Trophoblast cell (in vitro differentiated cells and primary cell): ENCODE results near the gene TMUB2.

ENCODE experiments used
- DNase-seq, 2 donors: peaks; one replicate each; pipeline ENCODE4 v3.0.0-alpha.2; 2016
- H2AFZ ChIP-seq: 2 replicates; pipeline ENCODE4 v1.6.1; 2013; ENCODE audit warnings: low read length, moderate library complexity, mild to moderate bottlenecking; ENCODE audit not compliant: insufficient read depth, poor library complexity
- H2AK5ac ChIP-seq: 2 replicates; pipeline ENCODE4 v1.6.1; 2013; ENCODE audit warnings: mild to moderate bottlenecking, low read length
- H2BK120ac ChIP-seq: 2 replicates; pipeline ENCODE4 v1.6.1; 2013; ENCODE audit warnings: low read length, mild to moderate bottlenecking, moderate library complexity; ENCODE audit not compliant: insufficient read depth, poor library complexity
- H2BK12ac ChIP-seq: 2 replicates; pipeline ENCODE4 v1.6.1; 2013; ENCODE audit warnings: mild to moderate bottlenecking, low read length, moderate library complexity
- H2BK5ac ChIP-seq: 2 replicates; pipeline ENCODE4 v1.6.1; 2013; ENCODE audit warnings: low read length, low read depth, moderate library complexity, mild to moderate bottlenecking; ENCODE audit not compliant: poor library complexity
- H3K14ac ChIP-seq: 2 replicates; pipeline ENCODE4 v1.6.1; 2013; ENCODE audit warnings: mild to moderate bottlenecking, low read length
- H3K18ac ChIP-seq: 2 replicates; pipeline ENCODE4 v1.6.1; 2013; ENCODE audit warnings: mild to moderate bottlenecking, low read length
- H3K23ac ChIP-seq: 2 replicates; pipeline ENCODE4 v1.6.1; 2013; ENCODE audit warnings: low read length
- H3K27ac ChIP-seq: 2 replicates; pipeline ENCODE4 v1.5.1; 2013; ENCODE audit warnings: low read depth, mild to moderate bottlenecking, inconsistent platforms, low read length, moderate library complexity
- H3K27me3 ChIP-seq: 2 replicates; pipeline ENCODE4 v1.6.1; 2013; ENCODE audit warnings: inconsistent platforms, mild to moderate bottlenecking, low read length, moderate library complexity; ENCODE audit not compliant: insufficient read depth
- H3K36me3 ChIP-seq, 2 experiments: 1 replicate in 1 of 2; 2 replicates in 1 of 2; pipeline ENCODE4 v1.6.1; 2013; ENCODE audit warnings: low read length in 2 of 2, mild to moderate bottlenecking in 2 of 2, moderate library complexity in 1 of 2; ENCODE audit not compliant: insufficient read depth in 2 of 2, control insufficient read depth in 1 of 2
- H3K4ac ChIP-seq: 2 replicates; pipeline ENCODE4 v1.6.1; 2013; ENCODE audit warnings: low read depth, mild to moderate bottlenecking, low read length, moderate library complexity
- H3K4me1 ChIP-seq, 2 experiments: 1 replicate in 1 of 2; 2 replicates in 1 of 2; pipeline ENCODE4 v1.6.1; 2013; ENCODE audit warnings: low read length in 2 of 2, mild to moderate bottlenecking in 2 of 2, moderate library complexity in 1 of 2; ENCODE audit not compliant: insufficient read depth in 2 of 2, control insufficient read depth in 1 of 2
- H3K4me2 ChIP-seq: 2 replicates; pipeline ENCODE4 v1.6.1; 2013; ENCODE audit warnings: inconsistent platforms, mild to moderate bottlenecking, low read length, moderate library complexity
- H3K4me3 ChIP-seq: 2 replicates; pipeline ENCODE4 v1.5.1; 2013; ENCODE audit warnings: mild to moderate bottlenecking, low read depth, low read length, inconsistent platforms
- H3K79me1 ChIP-seq: one replicate; pipeline ENCODE4 v1.6.1; 2013; ENCODE audit warnings: low read length
- H3K79me2 ChIP-seq: 2 replicates; pipeline ENCODE4 v1.6.1; 2013; ENCODE audit warnings: low read length, mild to moderate bottlenecking; ENCODE audit not compliant: control insufficient read depth, insufficient read depth, poor library complexity
- H3K9ac ChIP-seq: 2 replicates; pipeline ENCODE4 v1.6.1; 2013; ENCODE audit warnings: mild to moderate bottlenecking, low read length
- H3K9me3 ChIP-seq: 2 replicates; pipeline ENCODE4 v1.6.1; 2013; ENCODE audit warnings: low read depth, mild to moderate bottlenecking, control low read depth, inconsistent platforms, low read length; ENCODE audit not compliant: insufficient read depth
- H4K12ac ChIP-seq: 2 replicates; pipeline ENCODE4 v1.6.1; 2013; ENCODE audit warnings: low read depth, mild to moderate bottlenecking, low read length, moderate library complexity
- H4K8ac ChIP-seq: 2 replicates; pipeline ENCODE4 v1.6.1; 2013; ENCODE audit warnings: low read depth, mild to moderate bottlenecking, low read length, moderate library complexity
- H4K91ac ChIP-seq: one replicate; pipeline ENCODE4 v1.6.1; 2013; ENCODE audit warnings: low read depth, mild to moderate bottlenecking, low read length, moderate library complexity
- WGBS: extraction: QIAGEN DNeasy Blood & Tissue Kit; methylation state at CpG from one replicate; pipeline ENCODE4 v1.1.7; 2013; ENCODE audit warnings: missing lambda C conversion rate; ENCODE audit not compliant: insufficient read length, insufficient coverage; ENCODE audit errors: extremely low coverage; 5-methylcytosine and 5-hydroxymethylcytosine counted together

Gene TMUB2

DNA sequence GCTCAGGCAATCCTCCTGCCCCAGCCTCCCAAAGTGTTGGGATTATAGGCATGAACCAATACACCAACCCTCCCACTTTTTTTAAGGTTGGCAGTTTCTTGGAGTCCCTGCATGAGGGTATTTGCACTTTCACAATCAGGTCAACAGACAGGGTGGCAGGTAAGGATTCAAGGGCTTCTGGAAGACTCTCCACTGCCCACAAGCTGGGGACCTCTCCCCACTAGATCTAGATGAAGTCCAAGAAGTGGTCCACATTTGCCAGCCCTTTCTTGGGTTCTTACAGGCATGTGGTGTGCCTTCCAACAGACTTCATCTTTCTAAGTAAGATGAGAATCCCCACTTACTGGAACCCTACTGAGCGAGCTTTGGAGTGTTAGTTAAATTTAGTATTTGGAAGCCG is 12.3 kb upstream of the TMUB2 start:
- DNase-seq = no peak
- Histone ChIP-seq H3K4me1 (peaks cover 0 to 7% of the 10 kb centered on the region in 2 experiments), H4K8ac (no peak overlapping the region), H3K23ac (no peak overlapping the region), H3K4me3 (no peak overlapping the region), H4K12ac (no peak overlapping the region), H2BK12ac (no peak overlapping the region), H3K4ac (no peak overlapping the region), H3K79me2 (no peaks in the 10 kb centered on the region), H2BK5ac (no peak overlapping the region), H3K9me3 (no peaks in the 10 kb centered on the region), H3K79me1 (no peaks in the 10 kb centered on the region), H3K18ac (no peak overlapping the region), H3K27ac (no peak overlapping the region), H3K14ac (no peak overlapping the region), H2AFZ (no peak overlapping the region), H3K4me2 (no peak overlapping the region), H2AK5ac (no peak overlapping the region), H4K91ac (no peak overlapping the region), H3K27me3 (no peaks in the 10 kb centered on the region), H3K9ac (no peak overlapping the region), H2BK120ac (no peak overlapping the region), H3K36me3 (peaks cover 28 to 30% of the 10 kb centered on the region in 2 experiments)
- WGBS = no CpG with 5 or more reads among the region's 2 CpGs

DNA sequence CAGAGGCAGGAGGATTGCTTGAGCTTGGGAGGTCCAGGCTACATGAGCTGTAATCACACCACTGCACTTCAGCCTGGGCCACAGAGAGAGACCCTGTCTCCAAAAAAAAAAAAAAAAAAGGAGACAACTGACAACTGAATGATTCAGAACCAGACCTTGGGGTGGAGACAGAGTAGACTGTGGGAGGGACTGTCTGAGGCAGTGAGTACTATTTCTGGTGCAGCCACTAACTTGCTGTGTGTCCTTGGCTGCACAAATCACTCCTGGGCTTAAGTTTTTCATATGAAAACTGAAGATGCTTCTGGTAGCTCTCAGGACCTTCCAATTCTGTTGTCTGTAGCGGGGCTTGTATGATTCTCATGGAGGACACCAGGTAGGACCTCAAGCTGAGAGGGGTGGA is 10.5 kb upstream of the TMUB2 start:
- Histone ChIP-seq H3K4ac (no peak overlapping the region), H2BK120ac (no peak overlapping the region), H3K27ac (peak overlapping the region; percentile 26), H3K27me3 (no peaks in the 10 kb centered on the region), H3K4me1 (peaks cover 0 to 1% of the 10 kb centered on the region in 2 experiments), H3K23ac (no peak overlapping the region), H3K79me1 (no peaks in the 10 kb centered on the region), H2AK5ac (no peak overlapping the region), H4K91ac (no peak overlapping the region), H3K4me2 (no peak overlapping the region), H3K4me3 (no peak overlapping the region), H3K18ac (no peak overlapping the region), H2AFZ (no peak overlapping the region), H2BK5ac (no peak overlapping the region), H4K8ac (no peak overlapping the region), H4K12ac (no peak overlapping the region), H3K14ac (no peak overlapping the region), H3K79me2 (no peaks in the 10 kb centered on the region), H3K9ac (no peak overlapping the region), H3K9me3 (no peaks in the 10 kb centered on the region), H2BK12ac (no peak overlapping the region), H3K36me3 (peaks cover 28 to 30% of the 10 kb centered on the region in 2 experiments)
- no peak for DNase-seq
- WGBS = no CpG with 5 or more reads among the region's 1 CpG

DNA sequence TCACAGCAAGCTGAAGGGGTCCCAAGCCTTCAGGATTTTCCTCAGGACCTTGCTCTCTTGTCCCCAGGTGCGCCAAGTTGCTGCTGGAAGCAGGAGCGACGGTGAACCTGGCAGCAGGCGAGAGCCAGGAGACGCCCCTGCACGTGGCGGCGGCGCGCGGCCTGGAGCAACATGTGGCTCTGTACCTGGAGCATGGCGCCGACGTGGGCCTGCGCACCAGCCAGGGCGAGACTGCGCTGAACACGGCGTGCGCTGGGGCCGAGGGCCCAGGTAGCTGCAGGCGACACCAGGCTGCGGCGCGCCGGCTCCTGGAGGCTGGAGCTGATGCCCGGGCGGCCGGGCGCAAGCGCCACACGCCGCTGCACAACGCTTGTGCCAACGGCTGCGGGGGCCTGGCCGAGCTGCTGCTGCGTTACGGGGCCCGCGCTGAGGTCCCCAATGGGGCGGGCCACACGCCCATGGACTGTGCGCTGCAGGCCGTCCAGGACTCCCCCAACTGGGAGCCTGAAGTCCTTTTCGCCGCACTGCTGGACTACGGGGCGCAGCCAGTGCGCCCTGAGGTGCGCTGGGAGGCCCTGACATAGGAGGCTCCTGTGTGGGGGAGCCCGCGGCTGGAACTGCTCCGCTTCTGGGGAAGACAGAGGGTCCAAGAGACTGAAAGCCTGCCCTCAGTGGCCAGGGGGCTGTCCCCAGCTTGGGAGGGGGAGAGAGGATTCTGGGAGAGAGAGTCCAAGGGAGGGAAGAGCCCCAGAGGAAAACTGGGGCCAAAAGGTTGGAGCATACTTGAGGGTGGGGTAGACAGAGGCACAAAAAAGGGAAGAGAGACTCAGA is 9.9 kb upstream of the TMUB2 start:
- H3K18ac ChIP-seq = no peak overlapping the region
- no peak overlapping the region for H3K4me3 ChIP-seq
- no peaks in the 10 kb centered on the region for H3K27me3 ChIP-seq
- H3K4ac ChIP-seq = no peak overlapping the region
- H3K23ac ChIP-seq = no peak overlapping the region
- no peak overlapping the region for H2BK120ac ChIP-seq
- DNase-seq = no peak
- H3K79me2 ChIP-seq = no peaks in the 10 kb centered on the region
- H4K91ac ChIP-seq = peak overlapping the region; percentile 52
- no peak overlapping the region for H4K8ac ChIP-seq
- no CpG with 5 or more reads among the region's 54 CpGs for WGBS
- H3K14ac ChIP-seq = no peak overlapping the region
- no peaks in the 10 kb centered on the region for H3K9me3 ChIP-seq
- H3K9ac ChIP-seq = no peak overlapping the region
- H3K4me2 ChIP-seq = no peak overlapping the region
- H2BK5ac ChIP-seq = no peak overlapping the region
- no peak overlapping the region for H2AK5ac ChIP-seq
- H3K36me3 ChIP-seq = peaks cover 32 to 33% of the 10 kb centered on the region in 2 experiments
- peak overlapping the region; percentile 12 for H3K27ac ChIP-seq
- no peaks in the 10 kb centered on the region for H3K79me1 ChIP-seq
- no peak overlapping the region for H4K12ac ChIP-seq
- no peak overlapping the region for H2BK12ac ChIP-seq
- no peak overlapping the region for H2AFZ ChIP-seq
- H3K4me1 ChIP-seq = peaks cover 0 to 1% of the 10 kb centered on the region in 2 experiments

DNA sequence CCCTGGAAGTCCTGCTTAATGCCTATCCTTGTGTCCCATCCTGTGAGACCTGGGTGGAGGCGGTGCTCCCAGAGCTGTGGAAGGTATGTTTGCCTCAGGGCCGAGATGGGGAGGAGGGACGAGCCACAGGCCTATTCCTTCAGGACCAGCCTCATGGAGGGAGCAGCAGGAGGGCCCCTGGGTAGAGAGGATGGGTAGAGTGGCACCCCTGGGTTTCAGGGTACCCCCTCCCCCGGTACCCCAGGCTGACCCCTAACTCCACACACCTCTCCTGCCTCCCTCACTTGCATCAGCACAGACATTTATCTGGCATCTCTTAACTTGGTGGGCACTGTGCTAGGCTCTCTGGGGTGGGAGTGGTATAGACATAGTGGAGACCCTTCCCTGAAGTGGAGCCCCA is 9.1 kb upstream of the TMUB2 start:
- H2BK12ac ChIP-seq = no peak overlapping the region
- H3K79me2 ChIP-seq = no peaks in the 10 kb centered on the region
- DNase-seq = no peak
- no peak overlapping the region for H2AFZ ChIP-seq
- H3K9me3 ChIP-seq = no peaks in the 10 kb centered on the region
- H3K4ac ChIP-seq = no peak overlapping the region
- H4K91ac ChIP-seq = no peak overlapping the region
- peaks cover 0 to 1% of the 10 kb centered on the region in 2 experiments for H3K4me1 ChIP-seq
- H3K18ac ChIP-seq = no peak overlapping the region
- H3K4me3 ChIP-seq = no peak overlapping the region
- no peaks in the 10 kb centered on the region for H3K79me1 ChIP-seq
- peaks cover 38 to 41% of the 10 kb centered on the region in 2 experiments for H3K36me3 ChIP-seq
- H3K27ac ChIP-seq = no peak overlapping the region
- no peak overlapping the region for H4K12ac ChIP-seq
- H3K9ac ChIP-seq = no peak overlapping the region
- no peak overlapping the region for H2AK5ac ChIP-seq
- no peak overlapping the region for H3K14ac ChIP-seq
- no peak overlapping the region for H2BK5ac ChIP-seq
- H3K27me3 ChIP-seq = no peaks in the 10 kb centered on the region
- H2BK120ac ChIP-seq = no peak overlapping the region
- no peak overlapping the region for H3K4me2 ChIP-seq
- no CpG with 5 or more reads among the region's 4 CpGs for WGBS
- no peak overlapping the region for H3K23ac ChIP-seq
- H4K8ac ChIP-seq = no peak overlapping the region
